ENCODE results near the gene FMNL2.

FMNL2 gene

DNA sequence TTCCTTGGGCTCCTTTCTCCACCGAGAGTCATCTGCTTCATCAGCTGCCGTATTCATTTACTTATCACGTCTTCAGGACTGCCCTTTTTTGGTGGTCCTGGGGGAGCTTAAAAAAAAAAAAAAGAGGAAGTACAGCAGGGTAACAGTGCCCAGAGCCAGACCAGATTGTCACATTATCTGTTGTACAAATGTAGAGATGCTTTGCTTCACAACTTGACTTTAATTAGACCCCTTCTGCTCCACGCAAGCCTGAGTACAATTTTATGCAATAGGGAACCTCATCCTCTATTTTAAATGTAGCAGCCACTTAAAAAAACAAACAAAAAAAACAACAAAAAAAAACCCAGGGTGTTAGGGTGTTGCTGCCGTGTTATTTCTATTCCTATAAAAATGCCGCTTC, 254.0 kb downstream of the FMNL2 start:
- no peak for DNase-seq

DNA sequence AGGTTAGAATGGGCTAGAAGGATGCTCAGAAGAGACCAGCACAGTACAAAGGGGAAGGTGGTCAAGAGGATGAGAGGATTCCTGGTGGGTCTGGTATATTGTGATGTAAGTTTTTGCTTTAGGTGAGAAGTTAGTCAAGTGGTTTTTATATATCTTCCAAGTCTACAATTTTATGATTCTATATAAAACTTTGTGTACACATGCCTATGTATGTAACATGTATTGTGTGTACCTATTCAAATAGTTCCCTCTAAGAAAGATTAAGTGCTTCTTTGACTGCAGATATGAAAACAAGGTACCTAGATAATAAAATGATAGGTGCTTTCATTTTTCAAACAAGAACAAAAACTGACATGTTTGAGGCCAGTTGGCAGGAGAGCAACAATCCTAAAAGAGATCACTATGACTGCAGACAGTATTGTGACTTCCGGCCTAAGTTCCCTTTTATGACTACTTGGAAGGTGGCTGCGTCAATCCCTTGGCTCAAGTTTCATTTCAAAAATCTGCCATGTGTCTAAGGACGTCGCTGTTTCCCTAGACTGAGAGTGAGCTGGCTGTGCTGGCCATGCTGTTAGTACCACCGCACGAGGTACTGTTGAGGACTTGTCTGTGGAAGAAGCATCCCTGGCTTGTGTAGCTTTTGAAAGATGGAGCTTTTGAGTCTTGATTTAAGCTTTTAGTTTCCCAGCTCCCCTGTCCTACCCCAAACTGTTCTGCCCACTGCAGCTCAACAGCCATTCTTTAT, 259.2 kb downstream of the FMNL2 start:
- no peak for DNase-seq

DNA sequence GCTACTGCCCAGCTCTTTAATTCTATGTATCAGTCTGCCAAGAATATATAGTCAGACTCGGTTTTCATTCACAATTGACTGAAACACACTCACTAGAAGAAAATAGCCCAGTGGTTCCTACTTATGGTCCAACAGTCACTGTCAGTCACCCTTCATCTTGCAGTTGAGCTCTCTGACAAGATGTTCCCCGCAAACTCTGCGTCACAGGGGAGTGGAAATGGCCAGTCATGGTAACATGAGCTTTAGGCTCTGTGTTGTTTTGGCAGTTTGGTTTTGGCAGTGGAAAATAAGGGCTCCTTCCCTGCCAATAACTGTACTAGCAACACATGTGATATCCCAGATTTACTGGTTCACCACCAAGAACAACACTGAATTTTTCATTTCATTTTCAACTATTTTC, 259.8 kb downstream of the FMNL2 start:
- DNase-seq: no peak

DNA sequence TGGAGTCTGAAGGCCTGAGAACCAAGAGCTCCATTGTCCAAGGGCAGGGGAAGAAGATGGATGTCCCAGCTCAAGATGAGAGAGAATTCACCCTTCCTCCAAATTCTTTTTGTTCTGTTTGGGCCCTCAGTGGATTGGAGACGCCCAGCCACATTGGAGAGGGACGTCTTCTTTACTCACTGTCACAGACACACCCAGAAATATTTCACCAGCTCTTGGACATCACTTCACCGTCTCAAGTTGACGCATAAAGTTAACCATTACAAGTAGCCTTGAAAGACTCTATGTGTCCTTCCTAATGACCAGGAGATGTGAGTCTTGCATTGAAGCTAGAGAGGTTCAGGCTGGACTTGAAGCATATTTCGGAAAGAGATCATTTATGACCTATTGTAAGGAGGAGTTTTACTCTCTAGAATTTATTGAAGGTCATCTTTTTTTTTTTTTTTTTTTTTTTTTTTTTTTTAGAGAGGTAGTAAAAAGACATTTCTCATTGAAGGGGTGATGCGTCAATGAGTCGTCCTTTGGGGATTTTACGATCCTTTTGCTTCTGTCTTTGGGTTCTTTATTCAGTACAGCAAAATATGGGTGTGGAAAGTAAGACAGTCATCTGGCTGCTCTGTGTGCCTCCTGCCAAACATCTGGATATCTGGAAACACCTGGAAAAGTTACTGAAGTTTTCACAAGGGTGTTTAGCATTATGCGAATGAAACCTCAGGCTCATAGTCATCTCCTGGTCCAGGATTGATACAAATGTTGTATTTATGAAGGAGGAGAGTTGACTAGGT, 264.2 kb downstream of the FMNL2 start:
- no peak for DNase-seq

DNA sequence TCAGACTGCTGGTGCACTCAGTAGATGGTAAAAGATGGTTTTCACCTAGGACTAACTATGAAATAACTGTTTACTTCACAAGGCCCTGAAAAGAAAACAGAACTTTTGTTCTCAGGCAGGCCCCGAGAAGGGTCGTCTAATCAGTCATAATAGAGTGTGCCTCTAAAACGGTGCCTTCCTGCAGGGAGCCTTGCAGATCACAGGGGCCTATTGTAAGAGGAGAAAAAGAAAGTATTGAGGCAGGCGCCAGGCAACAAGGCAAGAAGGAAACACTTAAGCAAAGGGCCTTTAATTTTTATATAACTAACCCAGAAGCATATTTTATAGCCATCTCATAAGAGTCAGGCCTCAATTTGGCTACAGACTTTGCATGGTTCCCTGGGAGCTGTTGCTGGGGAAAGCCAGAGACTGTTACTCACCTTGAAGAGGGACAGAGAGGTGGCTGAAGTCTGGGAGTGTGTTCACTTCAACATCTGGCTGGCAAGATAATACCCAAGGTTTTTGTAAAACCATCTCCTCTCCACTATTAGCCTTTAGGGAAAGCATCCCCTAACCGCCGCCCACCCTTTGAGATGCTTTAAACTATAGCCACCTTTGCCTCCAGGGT, 265.2 kb downstream of the FMNL2 start:
- no peak for DNase-seq

DNA sequence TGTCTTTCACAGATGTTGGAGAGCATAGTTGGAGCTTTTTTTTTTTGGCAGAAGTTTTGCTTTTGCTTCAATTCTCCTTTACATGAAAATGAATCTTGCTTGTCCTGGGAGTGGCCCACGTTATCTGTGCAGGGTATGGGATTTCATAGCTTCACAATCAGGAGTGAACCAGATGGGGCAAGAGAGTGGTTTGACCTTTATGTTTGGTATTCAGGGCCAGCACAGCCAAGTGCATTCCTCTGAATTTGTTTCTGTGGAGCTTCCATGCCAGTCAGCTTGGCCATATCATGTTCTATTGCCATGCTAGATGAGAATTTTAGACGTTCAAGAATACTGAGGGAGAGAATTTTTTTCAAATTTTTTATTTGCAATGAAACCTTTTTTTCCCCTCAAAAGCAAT, 265.7 kb downstream of the FMNL2 start:
- DNase-seq: no peak

DNA sequence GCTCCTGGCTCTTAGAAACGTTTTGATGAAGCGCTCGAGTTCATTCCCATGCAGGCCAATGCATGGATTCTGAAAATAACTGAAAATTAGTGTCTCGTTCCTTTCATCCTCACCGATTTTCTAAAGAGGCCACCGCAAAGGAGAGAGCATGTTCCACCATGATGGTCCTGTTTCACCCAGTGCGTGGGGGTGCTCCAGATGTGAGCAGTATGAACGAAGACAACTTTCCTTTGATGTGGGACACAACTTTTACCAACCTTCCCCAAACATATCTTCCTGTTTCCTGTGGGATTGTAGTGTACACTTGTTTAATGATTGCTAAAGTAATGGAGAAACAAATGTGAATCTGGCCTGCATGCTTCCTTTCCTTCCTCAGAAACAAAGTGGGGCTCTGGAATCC, 267.8 kb downstream of the FMNL2 start:
- DNase-seq: no peak

DNA sequence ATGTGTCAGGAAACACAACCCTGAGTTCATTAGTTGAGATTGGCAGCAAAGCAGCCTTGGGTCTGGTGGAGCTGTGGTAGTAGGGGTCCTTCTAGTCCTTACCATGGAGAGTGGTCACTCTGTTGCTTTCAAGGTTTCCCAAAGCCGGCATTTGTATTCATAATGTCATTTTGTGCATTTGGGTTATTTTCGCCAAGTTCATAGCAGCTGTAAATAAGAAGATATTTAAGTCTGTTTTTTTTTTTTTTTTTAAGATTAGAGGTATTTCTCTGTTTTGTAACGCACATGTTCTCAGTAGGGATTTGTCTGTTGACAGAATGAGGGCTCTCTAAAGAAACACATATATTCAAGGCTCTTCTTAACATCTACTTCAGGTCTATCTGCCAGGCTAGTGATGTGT, 268.2 kb downstream of the FMNL2 start:
- no peak for DNase-seq

DNA sequence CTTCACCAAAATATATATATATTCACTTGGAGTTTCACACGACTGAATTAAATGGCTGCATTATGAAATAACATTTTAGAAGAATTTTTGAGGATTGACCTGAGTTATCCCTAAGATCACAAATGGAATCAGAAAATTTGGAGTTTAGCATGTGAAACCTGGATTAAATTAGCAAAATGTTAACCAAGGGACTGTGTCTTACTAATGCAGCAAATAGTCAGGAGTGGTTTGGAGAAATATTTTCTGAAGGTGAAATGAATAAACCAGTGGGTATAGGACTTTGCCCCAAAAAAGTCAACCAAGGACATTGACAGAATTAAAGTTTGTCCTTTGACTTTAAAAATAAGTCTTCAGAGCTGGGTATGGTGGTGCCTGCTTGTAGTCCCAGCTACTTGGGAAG, 271.1 kb downstream of the FMNL2 start:
- no peak for DNase-seq

DNA sequence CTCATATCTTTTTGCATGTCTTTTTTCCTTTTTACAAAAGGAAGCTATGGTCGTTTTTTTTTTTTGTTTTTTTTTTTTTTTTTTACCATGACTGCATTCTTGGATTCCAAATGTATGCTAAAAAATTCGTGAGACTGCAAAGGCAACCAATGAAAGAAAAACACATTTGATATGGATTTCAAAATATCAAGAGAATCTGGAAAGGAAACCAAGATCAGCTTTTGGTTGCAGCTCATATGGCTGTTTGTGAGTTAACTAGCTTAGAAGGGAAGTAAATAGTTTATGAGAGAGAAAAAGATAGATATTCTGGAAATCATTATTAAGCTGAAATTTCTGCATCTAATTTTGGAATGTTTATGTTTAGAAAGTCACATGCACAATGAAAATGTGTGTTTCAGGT, 272.0 kb downstream of the FMNL2 start:
- no peak for DNase-seq

DNA sequence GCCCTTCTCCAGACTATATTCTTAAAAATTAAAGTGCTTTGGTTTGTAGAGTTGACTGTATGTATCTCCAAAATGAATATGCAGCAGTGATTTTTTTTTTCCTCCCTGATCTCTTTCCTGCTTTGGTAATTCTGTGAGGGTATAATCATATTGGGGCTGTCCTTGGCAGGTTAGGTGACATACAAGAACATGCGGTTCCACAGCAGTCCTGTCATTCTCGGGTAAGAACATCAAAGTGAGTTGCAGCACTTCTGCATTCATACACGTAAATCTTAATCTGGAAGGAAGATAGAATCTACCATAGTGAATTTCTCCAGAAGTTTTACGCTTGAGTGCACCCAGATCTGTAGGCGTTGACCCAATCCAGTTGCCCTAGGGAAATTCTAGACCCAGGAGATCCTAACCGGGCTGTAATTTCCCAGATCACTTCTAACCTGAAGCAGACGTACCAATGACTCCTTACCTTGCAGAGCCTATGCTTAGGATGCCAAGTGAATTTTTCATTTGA, 272.9 kb downstream of the FMNL2 start:
- no peak for DNase-seq

DNA sequence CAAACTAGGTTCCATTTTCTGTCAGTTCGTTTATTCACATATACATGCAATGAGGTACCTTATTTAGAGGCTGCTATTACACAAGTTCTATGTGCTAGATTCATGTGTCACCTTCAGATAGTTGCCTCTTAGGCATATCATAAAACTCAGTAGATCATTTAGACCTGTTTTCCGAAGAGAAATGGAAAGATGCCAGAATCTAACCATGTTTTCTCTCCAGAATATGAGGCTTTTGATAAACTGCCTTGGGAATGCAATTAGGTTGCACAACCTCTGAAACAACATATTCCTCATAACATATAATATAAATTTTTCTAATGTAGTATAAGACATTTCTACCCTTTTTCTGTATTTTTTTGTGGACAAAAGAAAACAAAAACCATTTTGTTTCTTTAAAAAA, 274.2 kb downstream of the FMNL2 start:
- no peak for DNase-seq

DNA sequence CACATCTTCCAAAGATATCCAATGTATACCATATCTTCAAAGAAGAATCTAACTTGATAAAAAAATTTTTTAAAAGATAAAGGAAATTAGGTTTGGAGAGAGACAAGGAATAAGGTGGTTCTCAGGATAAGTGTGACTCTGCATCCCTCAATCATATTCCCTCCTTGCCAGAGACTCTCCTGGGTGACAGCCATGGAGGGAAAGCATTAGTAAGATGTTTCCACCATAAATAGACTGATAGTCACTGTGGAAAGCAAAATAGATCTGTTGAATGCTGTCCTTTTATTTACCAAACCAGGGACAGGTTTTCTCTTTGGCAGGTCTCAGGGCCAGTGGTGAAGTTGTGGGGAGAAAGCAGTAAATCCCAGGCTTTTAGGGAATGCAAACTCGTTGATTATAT, 274.7 kb downstream of the FMNL2 start:
- DNase-seq: no peak

DNA sequence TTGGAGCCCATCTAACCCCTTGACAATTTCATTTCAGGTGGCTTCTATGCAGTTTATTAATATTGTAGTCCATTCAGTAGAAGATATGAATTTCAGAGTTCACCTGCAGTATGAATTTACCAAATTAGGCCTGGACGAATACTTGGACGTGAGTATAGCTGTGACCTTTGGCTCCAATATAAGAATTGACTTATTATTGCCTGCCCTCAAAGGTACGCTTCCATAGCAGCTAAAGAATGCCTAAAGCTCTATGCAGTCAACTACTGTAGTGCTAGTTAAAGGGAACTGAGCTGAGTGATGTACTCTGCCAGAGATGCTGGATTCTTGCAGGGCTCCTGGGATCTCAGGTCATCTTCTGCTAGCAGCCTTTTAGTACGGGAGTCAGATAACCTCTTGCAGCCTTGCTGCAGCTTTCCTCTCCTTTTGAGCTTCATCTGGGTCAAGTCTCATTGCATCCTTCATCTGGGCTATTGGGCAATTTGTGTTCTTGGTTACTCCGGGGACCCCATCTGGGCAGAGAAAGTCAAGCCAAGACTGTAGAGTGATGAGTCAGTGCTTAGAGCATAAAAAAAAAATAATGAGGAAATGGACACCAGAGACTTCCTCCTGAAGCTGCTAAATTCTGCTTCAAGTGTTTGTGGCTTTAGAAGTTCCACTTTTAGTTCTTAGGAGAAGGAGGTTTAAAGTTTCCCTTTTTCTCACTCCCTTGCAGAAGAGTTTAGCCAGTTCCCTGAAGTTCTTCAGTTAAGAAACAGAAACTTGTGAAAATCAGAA, 276.7 kb downstream of the FMNL2 start:
- no peak for DNase-seq

DNA sequence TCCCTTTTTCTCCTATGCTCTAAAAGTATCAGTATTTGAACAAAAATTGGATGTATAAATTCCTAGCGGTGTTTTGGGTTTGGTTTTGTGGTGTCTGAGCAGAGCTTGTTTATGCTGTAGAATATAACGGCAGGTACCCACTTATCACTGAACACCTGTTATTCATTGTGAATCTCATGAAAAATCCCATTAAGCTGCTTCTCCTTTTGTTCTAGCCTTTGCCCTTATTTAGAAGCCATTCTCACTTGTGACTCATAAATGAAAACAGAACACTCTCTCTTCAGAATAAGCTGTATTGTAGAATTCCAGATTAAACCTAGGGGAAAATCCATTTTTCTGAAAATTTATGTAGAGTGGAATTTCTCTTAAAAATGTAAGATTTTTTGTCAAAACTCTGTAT, 278.3 kb downstream of the FMNL2 start:
- DNase-seq: no peak

DNA sequence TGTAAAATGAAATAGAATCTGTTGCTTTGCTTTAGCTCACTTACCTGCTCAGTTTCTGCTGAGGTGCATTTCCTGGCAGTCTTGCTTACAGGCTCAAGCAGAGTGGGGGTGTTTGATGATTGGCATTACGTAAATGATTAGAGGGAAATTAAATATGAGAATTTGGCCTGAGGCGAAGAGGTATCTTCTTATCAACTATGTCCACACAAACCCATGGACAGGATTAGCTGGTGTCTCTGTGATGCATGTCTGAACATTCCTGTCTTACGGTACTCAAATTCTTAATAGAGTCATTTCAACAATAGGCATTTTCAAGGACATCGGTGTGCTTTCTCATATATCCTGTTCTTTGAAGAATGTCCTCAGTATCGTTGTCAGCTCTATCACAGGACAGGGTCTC, 280.2 kb downstream of the FMNL2 start:
- DNase-seq: no peak

DNA sequence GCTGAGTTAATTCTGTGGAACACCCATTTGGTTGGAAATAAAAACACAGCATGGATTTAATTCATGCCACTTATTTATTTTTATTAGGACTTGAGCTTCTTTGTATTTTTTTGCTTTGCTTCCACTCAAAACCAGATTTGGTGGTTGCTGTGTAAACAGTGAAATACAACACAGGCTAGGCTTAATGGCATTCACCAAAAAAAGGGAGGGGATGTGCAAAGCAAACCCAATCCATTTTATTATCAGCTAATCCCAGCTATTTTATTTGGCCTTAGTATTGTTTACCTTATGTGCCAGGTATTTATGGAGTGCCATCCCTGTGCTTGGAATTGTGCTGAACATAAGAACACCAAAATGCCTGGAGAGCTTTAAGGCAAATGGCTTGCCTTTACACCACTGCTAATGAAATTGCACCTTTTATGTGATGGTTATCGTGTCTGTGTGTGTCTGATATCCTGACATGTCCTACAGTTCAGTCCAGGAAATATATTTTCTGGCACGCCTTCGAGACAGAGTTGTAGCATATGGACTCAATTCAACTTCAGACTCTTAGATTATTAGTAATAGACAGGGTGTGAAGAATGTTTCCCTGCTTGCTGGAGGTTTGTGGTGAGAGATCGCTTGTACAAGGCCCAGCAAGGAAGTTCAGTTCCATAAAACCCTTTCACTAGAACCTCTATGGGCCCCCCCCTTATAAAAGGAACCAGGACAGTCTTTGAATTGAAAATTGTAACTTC, 282.6 kb downstream of the FMNL2 start:
- DNase-seq: no peak

DNA sequence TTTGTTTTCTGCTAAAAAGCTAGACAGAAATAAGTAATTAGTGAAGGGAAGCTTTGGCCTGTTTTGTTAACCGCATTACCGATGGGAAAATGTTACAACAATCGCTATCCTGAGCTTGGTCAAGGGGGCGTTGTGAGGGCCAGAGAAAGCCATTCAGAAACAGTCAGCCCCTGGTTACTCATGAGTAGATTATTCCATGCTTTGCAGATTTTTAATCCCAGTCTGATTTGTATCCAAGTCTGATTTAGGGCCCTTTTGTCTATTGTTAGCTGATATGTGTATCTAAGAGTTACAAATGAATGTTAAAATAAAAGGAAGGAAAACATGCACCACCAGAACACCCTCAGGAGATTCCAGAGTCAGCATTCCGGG, 283.2 kb downstream of the FMNL2 start:
- no peak for DNase-seq

DNA sequence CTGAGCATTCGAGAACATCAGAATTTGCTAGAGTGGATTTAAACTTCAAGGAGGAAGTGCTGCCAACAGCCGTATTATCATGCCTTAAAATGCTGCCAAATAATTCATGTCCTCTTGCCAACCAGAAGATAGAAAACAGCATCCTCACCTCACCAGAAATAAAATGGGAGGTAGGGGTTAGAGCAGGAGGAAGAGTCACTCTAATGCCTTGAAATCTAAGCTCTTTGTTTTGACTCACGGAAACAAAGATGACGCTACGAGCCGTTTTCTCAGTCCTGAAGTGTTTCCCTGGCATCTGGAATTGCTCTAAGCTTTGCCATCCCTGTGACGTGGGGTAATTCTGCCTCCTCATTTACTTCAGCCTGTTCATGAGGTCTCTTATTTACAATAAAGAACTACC, 285.2 kb downstream of the FMNL2 start:
- DNase-seq: no peak

DNA sequence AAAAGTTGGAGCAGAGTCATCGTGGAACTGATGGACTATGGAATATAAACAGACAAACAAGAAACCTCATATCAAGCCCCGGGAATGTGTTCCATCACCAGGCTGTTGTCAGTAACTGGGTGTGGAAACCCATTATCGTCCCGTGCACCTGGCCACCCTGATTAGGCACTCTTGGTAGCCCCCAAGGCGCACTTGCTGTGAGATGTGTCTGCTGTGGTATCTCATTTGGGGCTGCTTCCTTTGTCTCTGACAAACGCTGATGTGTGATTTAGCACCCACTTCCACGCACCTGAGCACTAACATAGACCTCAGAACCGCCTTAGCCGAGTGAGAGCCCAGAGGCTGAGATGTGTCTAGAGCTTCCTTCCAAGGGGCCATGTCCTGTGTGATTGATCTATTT, 286.0 kb downstream of the FMNL2 start:
- no peak for DNase-seq

DNA sequence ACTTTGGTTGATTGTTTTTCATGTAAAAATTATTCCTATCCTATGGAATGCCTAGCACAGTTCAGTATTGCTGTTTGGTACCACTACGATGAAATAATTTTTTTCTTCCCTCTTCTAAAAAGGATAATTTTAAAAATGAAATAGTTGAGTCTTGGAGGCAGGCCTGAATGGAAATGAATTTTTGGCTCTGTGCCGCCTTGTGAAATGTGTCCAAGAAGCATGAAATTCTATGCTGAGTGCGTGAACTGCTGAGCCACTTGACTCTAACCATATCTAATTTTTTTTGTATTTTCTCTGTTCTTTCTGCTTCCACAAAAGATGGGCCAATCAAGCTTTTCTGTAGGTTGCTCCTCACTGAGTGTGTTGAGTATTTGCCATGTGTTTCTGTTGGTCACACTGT, 287.2 kb downstream of the FMNL2 start:
- DNase-seq: no peak

DNA sequence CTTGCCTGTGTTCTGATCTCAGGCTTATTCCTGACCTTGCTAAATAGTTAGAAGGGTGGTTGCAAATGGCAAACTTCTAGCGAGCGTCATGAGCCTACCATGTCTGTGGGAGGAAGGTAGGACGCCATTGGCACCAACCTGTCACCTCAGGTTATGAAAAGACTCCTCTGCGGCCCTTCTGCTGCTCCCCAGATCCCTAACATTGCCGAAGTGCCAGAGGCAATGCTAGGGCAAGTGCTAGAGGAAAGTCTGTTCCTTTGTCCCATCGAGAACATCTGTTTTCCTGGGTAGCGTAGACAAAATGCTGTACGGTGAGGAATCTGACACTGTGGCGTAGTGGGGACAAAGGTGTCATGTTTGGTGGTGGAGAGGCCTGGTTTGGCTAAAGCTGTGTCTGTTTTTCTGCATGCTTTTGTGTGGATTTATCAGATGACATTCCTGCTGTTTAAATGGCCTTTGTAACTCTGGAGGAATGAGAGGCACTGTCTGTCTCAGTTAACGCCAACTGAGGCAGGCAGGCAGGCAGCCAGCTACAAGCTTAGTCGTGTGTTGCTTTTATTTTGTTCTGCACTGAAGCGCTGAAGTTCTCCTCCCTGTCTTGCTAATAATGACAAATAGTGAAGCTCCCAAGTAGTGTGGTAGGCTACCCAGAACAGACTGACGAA, 288.2 kb downstream of the FMNL2 start:
- no peak for DNase-seq

All from activated CD8-positive, alpha-beta memory T cell treated with anti-CD3 and anti-CD28 coated beads, Interleukin-2, amount 50 U/mL, for 4 hours (primary cell).